Fibroblast of mammary gland (primary cell): ENCODE measurements around the gene ARIH2.
"Not testable (repeated sequence)": the region's sequence is repeated elsewhere in the genome, so short reads cannot be mapped to it uniquely, and the experiment has no call there.

ENCODE experiments used
- DNase-seq: peaks from one replicate; pipeline ENCODE4 v3.0.0-alpha.2; 2010; ENCODE audit warnings: low read depth
- H3K4me3 ChIP-seq: 2 replicates; pipeline ENCODE4 v1.5.1; 2011; ENCODE audit warnings: low read depth, mild to moderate bottlenecking, low read length, moderate library complexity; ENCODE audit not compliant: control insufficient read depth
- TF ChIP-seq, protein P1 (sequence below): conservative IDR thresholded peaks from 2 replicates; pipeline ENCODE4 v1.5.1; 2011; ENCODE audit warnings: low read depth, low read length, inconsistent platforms; ENCODE audit not compliant: control insufficient read depth, insufficient read depth

The ARIH2 gene

DNA sequence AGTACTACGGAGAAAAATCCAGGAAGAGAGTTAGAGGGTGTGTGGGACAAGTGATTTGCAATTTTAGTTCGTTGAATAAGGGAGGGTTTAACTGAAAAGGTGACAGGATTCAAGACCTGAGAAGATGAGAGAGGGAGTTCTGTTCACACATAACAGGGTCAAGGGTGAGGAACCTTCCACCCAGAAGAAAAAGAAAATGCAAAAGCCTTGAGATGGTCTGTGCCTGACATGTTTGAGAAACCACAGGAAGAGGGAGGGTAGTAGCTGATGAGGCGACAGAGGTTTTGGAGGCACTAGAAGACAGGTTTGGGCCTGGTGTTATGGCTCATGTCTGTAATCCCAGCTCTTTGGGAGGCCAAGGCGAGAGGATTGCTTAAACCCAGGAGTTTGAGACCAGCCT, 19.4 kb upstream of the ARIH2 start:
- DNase-seq = no peak
- peak overlapping the region; percentile 82 for H3K4me3 ChIP-seq
- TF ChIP-seq, protein P1, sequence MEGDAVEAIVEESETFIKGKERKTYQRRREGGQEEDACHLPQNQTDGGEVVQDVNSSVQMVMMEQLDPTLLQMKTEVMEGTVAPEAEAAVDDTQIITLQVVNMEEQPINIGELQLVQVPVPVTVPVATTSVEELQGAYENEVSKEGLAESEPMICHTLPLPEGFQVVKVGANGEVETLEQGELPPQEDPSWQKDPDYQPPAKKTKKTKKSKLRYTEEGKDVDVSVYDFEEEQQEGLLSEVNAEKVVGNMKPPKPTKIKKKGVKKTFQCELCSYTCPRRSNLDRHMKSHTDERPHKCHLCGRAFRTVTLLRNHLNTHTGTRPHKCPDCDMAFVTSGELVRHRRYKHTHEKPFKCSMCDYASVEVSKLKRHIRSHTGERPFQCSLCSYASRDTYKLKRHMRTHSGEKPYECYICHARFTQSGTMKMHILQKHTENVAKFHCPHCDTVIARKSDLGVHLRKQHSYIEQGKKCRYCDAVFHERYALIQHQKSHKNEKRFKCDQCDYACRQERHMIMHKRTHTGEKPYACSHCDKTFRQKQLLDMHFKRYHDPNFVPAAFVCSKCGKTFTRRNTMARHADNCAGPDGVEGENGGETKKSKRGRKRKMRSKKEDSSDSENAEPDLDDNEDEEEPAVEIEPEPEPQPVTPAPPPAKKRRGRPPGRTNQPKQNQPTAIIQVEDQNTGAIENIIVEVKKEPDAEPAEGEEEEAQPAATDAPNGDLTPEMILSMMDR = no peak

DNA sequence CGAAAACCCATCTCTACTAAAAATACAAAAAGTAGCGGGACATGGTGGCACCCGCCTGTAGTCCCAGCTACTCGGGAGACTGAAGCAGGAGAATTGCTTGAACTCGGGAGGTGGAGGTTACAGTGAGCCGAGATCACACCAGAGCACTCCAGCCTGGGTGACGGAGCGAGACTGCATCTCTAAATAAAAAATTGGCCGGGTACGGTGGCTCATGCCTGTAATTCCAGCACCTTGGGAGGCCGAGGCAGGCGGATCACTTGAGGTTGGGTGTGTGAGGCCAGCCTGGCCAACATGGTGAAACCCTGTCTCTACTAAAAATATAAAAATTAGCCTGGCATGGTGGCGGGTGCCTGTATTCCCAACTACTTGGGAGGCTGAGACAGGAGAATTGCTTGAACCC, 11.6 kb upstream of the ARIH2 start:
- not testable (repeated sequence) for H3K4me3 ChIP-seq, DNase-seq

DNA sequence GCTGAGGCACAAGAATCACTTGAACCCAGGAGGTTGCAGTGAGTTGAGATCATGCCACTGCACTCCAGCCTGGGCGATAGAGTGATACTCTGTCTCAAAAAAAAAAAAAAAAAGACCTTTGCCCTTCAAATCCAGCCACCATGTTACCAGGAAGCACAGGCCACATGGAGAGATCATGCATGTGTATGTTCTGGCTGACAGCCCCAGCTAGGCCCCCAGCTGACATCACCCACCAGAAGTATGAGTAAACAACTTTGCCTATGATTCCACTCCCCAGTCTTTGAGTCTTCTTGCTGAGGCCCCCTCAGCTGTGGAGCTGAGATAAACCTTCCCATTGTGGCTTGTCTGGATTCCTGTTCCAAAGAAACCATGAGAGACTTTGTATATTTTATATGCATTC, 3.3 kb upstream of the ARIH2 start:
- TF ChIP-seq, protein P1 = no peak
- DNase-seq = no peak

DNA sequence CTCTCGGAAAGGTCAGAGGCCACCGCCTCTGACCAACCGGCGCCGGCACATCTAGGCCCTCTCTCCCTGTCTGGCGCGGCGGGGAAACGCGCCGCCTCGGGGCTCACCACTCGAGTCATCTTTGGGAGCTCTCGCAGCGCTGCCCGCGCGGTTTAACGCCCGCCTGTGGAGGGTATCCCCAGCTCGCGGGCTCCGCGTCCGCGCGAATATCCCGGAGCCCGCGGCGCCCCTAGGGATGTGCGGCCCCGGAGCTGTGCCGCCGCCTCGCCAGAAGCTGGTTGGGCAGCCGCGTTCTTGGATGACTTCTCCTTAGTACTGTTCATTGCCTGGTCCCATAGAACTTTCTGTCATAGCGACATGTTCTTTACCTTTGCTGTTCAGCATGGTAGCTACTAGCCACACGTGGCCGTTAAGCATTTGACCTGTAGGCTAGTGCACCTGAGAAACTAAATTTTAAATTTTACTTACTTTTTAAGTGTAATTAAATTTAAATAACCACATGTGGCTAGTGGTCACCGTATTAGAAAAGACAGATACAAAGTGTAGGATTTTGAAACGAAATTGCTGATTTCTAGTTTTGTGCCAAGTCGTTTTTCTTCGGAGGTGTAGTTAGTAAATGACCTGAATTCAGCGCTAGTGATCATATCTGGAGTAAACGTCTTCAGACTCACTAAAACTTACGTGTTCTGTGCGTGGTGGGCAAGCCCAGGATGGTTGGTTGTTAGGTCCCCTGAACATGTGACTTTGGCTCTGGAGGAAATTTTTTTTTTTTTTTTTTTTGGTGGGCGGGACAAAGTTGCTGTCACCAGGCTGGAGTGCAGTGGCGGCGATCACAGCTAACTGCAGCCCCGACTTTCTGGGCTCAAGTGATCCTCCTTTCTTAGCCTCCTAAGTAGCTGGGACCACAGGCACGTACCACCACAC, 835 bp downstream of the ARIH2 start:
- TF ChIP-seq, protein P1 = no peak
- peak; percentile 65 for DNase-seq

More for the DNA sequence above, 3.3 kb upstream of the ARIH2 start:
- no peak overlapping the region for H3K4me3 ChIP-seq

DNA sequence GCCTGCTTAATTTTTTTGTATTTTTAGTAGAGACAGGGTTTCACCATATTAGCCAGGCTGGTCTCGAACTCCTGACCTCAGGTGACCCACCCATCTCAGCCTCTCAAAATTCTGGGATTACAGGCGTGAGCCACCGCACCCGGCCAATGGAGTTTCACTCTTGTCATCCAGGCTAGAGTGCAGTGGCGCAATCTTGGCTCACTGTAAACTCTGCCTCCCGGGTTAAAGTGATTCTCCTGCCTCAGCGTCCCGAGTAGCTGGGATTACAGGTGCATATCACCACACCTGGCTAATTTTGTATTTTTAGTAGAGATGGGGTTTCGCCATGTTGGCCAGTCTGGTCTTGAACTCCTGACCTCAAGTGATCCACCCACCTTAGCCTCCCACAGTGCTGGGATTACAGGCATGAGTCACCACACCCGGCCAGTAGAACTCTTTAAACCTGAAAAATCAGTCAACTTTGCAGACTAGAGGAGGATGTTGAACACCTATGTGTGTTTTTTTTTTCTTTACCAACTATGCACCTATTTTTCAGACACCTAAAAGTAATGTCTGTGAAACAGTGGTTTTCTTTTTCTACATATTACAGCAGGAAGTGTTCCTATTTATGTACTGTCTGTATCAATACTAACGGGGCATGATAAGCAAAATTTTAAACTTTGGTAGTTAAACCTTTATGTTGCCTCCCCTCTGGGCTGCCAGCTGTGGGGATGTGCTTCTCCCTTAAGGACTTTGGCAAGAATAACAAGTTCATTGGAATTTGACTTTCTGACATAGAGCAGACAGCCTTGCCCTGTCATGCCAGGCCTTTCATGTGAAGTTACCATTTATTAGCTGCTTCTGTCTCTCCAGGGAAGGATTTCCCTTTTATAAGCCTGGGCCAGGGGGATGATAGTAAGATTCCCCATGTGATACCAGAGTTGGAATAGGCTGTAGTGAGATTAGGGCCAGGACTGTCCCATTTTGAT, 8.1 kb downstream of the ARIH2 start:
- TF ChIP-seq, protein P1 = no peak
- no peak for DNase-seq
- H3K4me3 ChIP-seq = no peak overlapping the region

More for the DNA sequence above, 835 bp downstream of the ARIH2 start:
- H3K4me3 ChIP-seq = peak overlapping the region; percentile 84

DNA sequence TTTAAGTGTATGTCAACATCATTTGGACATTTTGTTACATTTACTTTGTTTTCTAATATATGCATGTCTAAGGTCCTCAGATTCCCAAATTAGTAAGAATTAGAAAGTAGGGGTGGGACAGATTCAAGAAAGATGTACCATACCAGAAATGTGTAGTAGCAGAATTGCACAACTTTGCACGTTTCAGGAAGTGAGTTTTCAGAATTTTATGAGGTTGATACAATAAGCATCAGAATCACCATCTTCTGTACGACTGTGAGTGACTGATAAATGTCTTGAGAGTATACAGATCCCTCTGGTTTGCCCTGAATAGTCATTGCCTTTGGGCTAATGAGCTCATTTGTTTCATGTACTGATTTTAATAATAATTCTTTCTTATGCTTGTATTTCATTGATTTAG, 9.3 kb downstream of the ARIH2 start:
- no peak for DNase-seq
- TF ChIP-seq, protein P1 = no peak
- H3K4me3 ChIP-seq = no peak overlapping the region
